Liver (tissue), 9 donors: ENCODE data around the gene IPMK. TPM values are rescaled to one million over a fixed set of nuclear protein-coding genes. Genes with fewer than 3 reads are reported as not detected.

Source experiments
- DNase-seq: peaks from one replicate; pipeline ENCODE4 v3.0.0-alpha.2; 2017; ENCODE audit warnings: low spot score
- H3K27ac ChIP-seq, 2 donors: one replicate each; pipeline ENCODE4 v1.7.0; 2013; ENCODE audit warnings: inconsistent platforms in 2 of 2, low read length in 2 of 2, control low read depth in 1 of 2, low read depth in 1 of 2, mild to moderate bottlenecking in 1 of 2
- H3K27me3 ChIP-seq, 4 donors: one replicate each; pipeline versions ENCODE4 v1.6.1 to v1.7.0; 2013; ENCODE audit warnings: low read length in 3 of 4, inconsistent platforms in 1 of 4, mild to moderate bottlenecking in 1 of 4, moderate library complexity in 1 of 4; ENCODE audit not compliant: control insufficient read depth in 4 of 4, insufficient read depth in 4 of 4
- H3K36me3 ChIP-seq, 4 donors: one replicate each; pipeline versions ENCODE4 v1.6.1 to v1.7.0; 2013; ENCODE audit warnings: low read length in 3 of 4, mild to moderate bottlenecking in 3 of 4, low read depth in 1 of 4, moderate library complexity in 1 of 4; ENCODE audit not compliant: control insufficient read depth in 4 of 4, insufficient read depth in 3 of 4
- H3K4me1 ChIP-seq, 4 donors: one replicate each; pipeline versions ENCODE4 v1.6.1 to v1.7.0; 2013; ENCODE audit warnings: low read length in 3 of 4, mild to moderate bottlenecking in 3 of 4, moderate library complexity in 1 of 4; ENCODE audit not compliant: control insufficient read depth in 4 of 4, insufficient read depth in 4 of 4
- H3K4me3 ChIP-seq, 3 donors: one replicate each; pipeline versions ENCODE4 v1.6.1 to v1.7.0; 2013; ENCODE audit warnings: low read length in 3 of 3, control low read depth in 1 of 3, low read depth in 1 of 3, mild to moderate bottlenecking in 1 of 3
- H3K9ac ChIP-seq, 2 donors: one replicate each; pipeline ENCODE4 v1.7.0; 2013; ENCODE audit warnings: low read length in 2 of 2, mild to moderate bottlenecking in 2 of 2, moderate library complexity in 2 of 2, control low read depth in 1 of 2, low read depth in 1 of 2
- H3K9me3 ChIP-seq, 4 donors: one replicate each; pipeline versions ENCODE4 v1.6.1 to v1.7.0; 2013; ENCODE audit warnings: low read length in 3 of 4; ENCODE audit not compliant: control insufficient read depth in 4 of 4
- CTCF ChIP-seq: fragments of 150-350 bp; IDR thresholded peaks from 2 replicates; pipeline ENCODE4 v1.5.1; 2017; ENCODE audit warnings: improper control_type of control experiment, low read depth, low read length; ENCODE audit not compliant: missing input control
- EGR1 ChIP-seq, 2 donors: IDR thresholded peaks; 2 replicates each; pipeline ENCODE4 v1.6.1; 2016 to 2018; ENCODE audit warnings: antibody characterized with exemption in 2 of 2, low read depth in 2 of 2
- FOXA1 ChIP-seq: IDR thresholded peaks from 2 replicates; pipeline ENCODE4 v1.6.1; 2016; ENCODE audit warnings: antibody characterized with exemption
- FOXA2 ChIP-seq: IDR thresholded peaks from 2 replicates; pipeline ENCODE4 v1.6.1; 2016; ENCODE audit warnings: antibody characterized with exemption
- GABPA ChIP-seq, 2 donors: IDR thresholded peaks in 1 of 2; conservative IDR thresholded peaks in 1 of 2; 2 replicates each; pipeline ENCODE4 v1.6.1; 2016; ENCODE audit warnings: antibody characterized with exemption in 2 of 2, mild to moderate bottlenecking in 1 of 2, moderate library complexity in 1 of 2
- HNF4A ChIP-seq, 2 donors: conservative IDR thresholded peaks; 2 replicates each; pipeline ENCODE4 v1.6.1; 2016; ENCODE audit warnings: antibody characterized with exemption in 2 of 2, mild to moderate bottlenecking in 2 of 2
- HNF4G ChIP-seq: IDR thresholded peaks from 2 replicates; pipeline ENCODE4 v1.6.1; 2016; ENCODE audit warnings: antibody characterized with exemption
- JUND ChIP-seq, 2 donors: IDR thresholded peaks; 2 replicates each; pipeline ENCODE4 v1.6.1; 2016; ENCODE audit warnings: antibody characterized with exemption in 2 of 2
- NR2F2 ChIP-seq: IDR thresholded peaks from 2 replicates; pipeline ENCODE4 v1.6.1; 2016; ENCODE audit warnings: antibody characterized with exemption
- RAD21 ChIP-seq, 2 donors: IDR thresholded peaks; 2 replicates each; pipeline ENCODE4 v1.6.1; 2016; ENCODE audit warnings: antibody characterized with exemption in 2 of 2, mild to moderate bottlenecking in 2 of 2
- RXRA ChIP-seq, 2 donors: IDR thresholded peaks; 2 replicates each; pipeline ENCODE4 v1.6.1; 2017 to 2018; ENCODE audit warnings: antibody characterized with exemption in 2 of 2, mild to moderate bottlenecking in 1 of 2
- SP1 ChIP-seq: IDR thresholded peaks from 2 replicates; pipeline ENCODE4 v1.6.1; 2018; ENCODE audit warnings: antibody characterized with exemption, mild to moderate bottlenecking
- TAF1 ChIP-seq: conservative IDR thresholded peaks from 2 replicates; pipeline ENCODE4 v1.6.1; 2016; ENCODE audit warnings: antibody characterized with exemption, mild to moderate bottlenecking
- YY1 ChIP-seq: IDR thresholded peaks from 2 replicates; pipeline ENCODE4 v1.6.1; 2016; ENCODE audit warnings: antibody characterized with exemption, mild to moderate bottlenecking
- ZBTB33 ChIP-seq: IDR thresholded peaks from 2 replicates; pipeline ENCODE4 v1.6.1; 2016; ENCODE audit warnings: antibody characterized with exemption
- WGBS: extraction: QIAGEN DNeasy Blood & Tissue Kit; methylation state at CpG from one replicate; pipeline ENCODE4 v1.1.7; 2013; 5-methylcytosine and 5-hydroxymethylcytosine counted together
- polyA plus RNA-seq, 2 donors: library from polyadenylated mRNA; stranded (reverse) in 1 of 2; unstranded in 1 of 2; fragments of 200-250 nt in 1 of 2; fragments of >200 nt in 1 of 2; fragmentation: Nextera tagmentation in 1 of 2; extraction: Ambion mirVana in 1 of 2; gene quantifications; one replicate each; pipeline versions ENCODE4 v1.2.1 to v1.2.3, GENCODE V29; 2013 to 2015
- total RNA-seq, 2 donors: library from RNA; depleted of rRNA; stranded (reverse); fragments of >200 nt; gene quantifications; one replicate each; pipeline ENCODE4 v1.2.3, GENCODE V29; 2014
- TF ChIP-seq, protein P1 (sequence below): IDR thresholded peaks from 2 replicates; pipeline ENCODE4 v1.6.1; 2016; ENCODE audit warnings: antibody characterized with exemption, mild to moderate bottlenecking
- TF ChIP-seq, protein P2 (sequence below): IDR thresholded peaks from 2 replicates; pipeline ENCODE4 v1.6.1; 2016; ENCODE audit warnings: antibody characterized with exemption
- TF ChIP-seq, protein P3 (sequence below): IDR thresholded peaks from 2 replicates; pipeline ENCODE4 v1.6.1; 2016; ENCODE audit warnings: antibody characterized with exemption
- donor health status: healthy.
- donor health status: healthy.
- donor health status: healthy.
- donor health status: healthy.
- donor health status: healthy.

IPMK gene
- total and polyA plus RNA-seq, 4 donors, result 1.4 to 5.2 (median 3.3) TPM

- DNase-seq, result no peak
- no peaks in the 10 kb centered on the region for H3K27me3 ChIP-seq
- peak overlapping the region; percentile 95 to 98 for H3K27ac ChIP-seq
- peak overlapping the region; percentile 75 to 86 for H3K9ac ChIP-seq
- H3K36me3 ChIP-seq, result no peaks in the 10 kb centered on the region
- H3K9me3 ChIP-seq, result no peaks in the 10 kb centered on the region
- WGBS, result 3% methylated on average over 14 of the region's 14 CpGs
- peak overlapping the region; percentile 41 to 71 (median 63) for H3K4me3 ChIP-seq
- TF ChIP-seq FOXA2 (no peak), RAD21 (IDR thresholded peaks at IDR 0.05) (no peak), SP1 (no peak), NR2F2 (no peak), JUND (IDR thresholded peaks at IDR 0.05) (peak in 1 of 2 donors; percentile 40), FOXA1 (no peak), YY1 (peak; percentile 12), CTCF (no peak), HNF4G (no peak), TAF1 (no peak), EGR1 (IDR thresholded peaks at IDR 0.05; ENCODE audit: low read depth in 2 of 2) (no peak), HNF4A (conservative IDR thresholded peaks at IDR 0.05) (peak; percentile 37 to 47), RXRA (IDR thresholded peaks at IDR 0.05) (peak in 1 of 2 donors; percentile 10), ZBTB33 (no peak), GABPA (IDR thresholded peaks at IDR 0.05 in 1 of 2, conservative IDR thresholded peaks at IDR 0.05 in 1 of 2) (peak in 1 of 2 donors; percentile 22)
- TF ChIP-seq, protein P1, sequence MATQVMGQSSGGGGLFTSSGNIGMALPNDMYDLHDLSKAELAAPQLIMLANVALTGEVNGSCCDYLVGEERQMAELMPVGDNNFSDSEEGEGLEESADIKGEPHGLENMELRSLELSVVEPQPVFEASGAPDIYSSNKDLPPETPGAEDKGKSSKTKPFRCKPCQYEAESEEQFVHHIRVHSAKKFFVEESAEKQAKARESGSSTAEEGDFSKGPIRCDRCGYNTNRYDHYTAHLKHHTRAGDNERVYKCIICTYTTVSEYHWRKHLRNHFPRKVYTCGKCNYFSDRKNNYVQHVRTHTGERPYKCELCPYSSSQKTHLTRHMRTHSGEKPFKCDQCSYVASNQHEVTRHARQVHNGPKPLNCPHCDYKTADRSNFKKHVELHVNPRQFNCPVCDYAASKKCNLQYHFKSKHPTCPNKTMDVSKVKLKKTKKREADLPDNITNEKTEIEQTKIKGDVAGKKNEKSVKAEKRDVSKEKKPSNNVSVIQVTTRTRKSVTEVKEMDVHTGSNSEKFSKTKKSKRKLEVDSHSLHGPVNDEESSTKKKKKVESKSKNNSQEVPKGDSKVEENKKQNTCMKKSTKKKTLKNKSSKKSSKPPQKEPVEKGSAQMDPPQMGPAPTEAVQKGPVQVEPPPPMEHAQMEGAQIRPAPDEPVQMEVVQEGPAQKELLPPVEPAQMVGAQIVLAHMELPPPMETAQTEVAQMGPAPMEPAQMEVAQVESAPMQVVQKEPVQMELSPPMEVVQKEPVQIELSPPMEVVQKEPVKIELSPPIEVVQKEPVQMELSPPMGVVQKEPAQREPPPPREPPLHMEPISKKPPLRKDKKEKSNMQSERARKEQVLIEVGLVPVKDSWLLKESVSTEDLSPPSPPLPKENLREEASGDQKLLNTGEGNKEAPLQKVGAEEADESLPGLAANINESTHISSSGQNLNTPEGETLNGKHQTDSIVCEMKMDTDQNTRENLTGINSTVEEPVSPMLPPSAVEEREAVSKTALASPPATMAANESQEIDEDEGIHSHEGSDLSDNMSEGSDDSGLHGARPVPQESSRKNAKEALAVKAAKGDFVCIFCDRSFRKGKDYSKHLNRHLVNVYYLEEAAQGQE, result peak; percentile 11
- TF ChIP-seq, protein P2, sequence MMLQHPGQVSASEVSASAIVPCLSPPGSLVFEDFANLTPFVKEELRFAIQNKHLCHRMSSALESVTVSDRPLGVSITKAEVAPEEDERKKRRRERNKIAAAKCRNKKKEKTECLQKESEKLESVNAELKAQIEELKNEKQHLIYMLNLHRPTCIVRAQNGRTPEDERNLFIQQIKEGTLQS, result no peak
- TF ChIP-seq, protein P3, sequence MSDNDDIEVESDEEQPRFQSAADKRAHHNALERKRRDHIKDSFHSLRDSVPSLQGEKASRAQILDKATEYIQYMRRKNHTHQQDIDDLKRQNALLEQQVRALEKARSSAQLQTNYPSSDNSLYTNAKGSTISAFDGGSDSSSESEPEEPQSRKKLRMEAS, result peak; percentile 13
- H3K4me1 ChIP-seq, result peaks cover 2 to 21% (median 15%) of the 10 kb centered on the region in 4 donors
Measured at GRCh38 chr10:58266003-58266825, 1.5 kb downstream of the IPMK start.
